Stimulated activated CD4-positive, alpha-beta T cell treated with anti-CD3 and anti-CD28 coated beads, Interleukin-1b, Interleukin-23, amount 100 ng/mL, for 1 hour (primary cell): ENCODE results near the gene GALNT10.

Experiments used
- DNase-seq, 2 donors: peaks; one replicate each; pipeline ENCODE4 v3.0.0-alpha.2; 2020; ENCODE audit warnings: low read depth in 2 of 2

Gene GALNT10

DNA sequence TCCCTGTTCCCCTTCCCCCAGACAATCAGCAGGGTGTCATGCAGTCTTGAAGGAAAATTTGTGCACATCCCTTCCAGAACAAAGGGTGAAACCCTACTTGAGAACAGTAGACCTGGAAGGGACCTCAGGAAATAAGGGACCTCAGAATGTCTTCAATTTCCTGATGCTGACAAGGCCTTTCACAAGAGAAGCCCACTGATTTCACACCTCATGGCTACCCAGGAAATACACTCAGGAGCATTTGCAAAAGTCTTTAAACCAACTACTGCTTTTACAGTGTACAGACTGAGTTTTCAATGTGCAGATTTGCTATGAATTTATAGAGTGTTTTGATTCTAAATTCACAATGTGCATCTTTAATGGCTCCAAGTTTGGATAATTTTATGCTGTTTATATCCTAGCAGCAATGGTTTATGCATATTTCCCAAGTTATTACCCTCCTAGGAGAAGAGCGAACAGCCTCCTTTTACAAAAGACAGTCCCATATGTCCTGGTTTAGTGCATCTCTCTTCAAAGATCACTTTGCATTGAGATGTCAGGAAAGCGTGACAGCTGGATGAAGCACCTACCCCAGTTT lies 74.8 kb downstream of the GALNT10 start:
- no peak for DNase-seq

- DNase-seq = no peak
Measured at GRCh38 chr5:154267516-154267915, 77.0 kb downstream of the GALNT10 start.

DNA sequence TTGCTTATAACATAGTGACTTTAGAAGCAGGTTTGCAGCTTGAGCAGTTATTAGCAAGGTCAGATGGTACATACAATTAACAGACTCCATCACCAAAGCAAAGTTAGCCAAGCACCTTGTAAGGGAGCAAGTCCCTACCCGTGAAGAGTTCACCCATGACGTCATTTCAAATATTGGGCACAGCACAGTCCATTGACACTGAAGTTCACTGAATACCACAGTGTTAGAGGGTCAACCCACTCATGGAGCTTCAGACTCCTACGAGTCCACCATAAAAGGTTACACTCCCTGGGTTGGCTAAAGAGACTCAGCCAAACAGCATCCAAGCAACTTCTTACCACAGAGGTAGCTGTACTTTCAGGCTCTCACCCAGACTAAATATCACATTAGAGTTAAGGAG lies 77.5 kb downstream of the GALNT10 start:
- DNase-seq = no peak

DNA sequence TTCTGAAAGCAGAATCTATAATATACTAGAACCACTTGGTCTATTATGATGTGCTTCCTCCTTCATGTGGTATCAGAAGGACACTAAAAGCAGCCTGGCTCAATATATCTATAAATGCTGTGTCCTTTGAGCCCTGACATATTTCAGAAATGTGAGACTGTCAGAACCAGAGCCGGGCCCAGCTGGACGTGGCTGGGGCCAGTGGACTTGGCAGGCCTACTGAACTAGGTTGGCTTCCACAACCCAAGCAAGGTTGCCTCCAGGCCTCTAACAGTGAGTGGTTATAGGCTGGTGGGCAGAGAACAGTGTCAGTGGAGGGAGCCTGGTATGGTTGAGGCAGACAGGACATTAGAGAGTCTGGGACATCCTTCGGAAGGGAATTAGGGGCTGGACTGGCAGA lies 78.9 kb downstream of the GALNT10 start:
- no peak for DNase-seq

- no peak for DNase-seq
Measured at GRCh38 chr5:154271466-154271865, 80.9 kb downstream of the GALNT10 start.

DNA sequence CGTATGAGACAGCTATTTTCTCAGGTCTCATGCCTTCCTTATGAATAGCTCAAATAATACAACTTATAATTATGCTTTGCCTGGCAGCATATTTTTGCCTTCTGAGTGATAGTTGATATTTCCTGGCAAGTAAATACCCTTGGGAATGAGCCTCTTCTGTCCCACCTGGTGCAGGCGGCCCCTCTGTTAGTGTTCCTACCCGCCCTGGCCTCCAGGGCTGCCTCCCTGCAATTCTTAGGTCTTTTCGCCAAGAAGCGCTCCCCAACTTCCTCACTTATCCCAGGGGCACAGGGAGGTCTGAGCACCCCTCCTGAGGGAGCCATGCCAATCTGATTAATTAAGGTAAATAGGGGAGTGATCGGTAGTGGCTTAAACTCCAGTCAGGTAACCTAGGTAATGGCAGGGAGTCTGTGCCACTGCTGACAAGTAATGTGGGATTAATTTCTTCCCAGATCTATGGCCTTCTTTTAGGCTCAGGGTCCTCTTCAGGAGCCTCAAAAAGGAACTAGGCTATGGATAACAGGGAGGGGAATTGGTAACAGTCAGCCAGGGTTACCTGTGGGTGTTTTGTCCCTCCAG lies 81.5 kb downstream of the GALNT10 start:
- no peak for DNase-seq

GRCh38 chr5:154273028-154273617 lies 82.6 kb downstream of the GALNT10 start:
- DNase-seq = no peak

DNA sequence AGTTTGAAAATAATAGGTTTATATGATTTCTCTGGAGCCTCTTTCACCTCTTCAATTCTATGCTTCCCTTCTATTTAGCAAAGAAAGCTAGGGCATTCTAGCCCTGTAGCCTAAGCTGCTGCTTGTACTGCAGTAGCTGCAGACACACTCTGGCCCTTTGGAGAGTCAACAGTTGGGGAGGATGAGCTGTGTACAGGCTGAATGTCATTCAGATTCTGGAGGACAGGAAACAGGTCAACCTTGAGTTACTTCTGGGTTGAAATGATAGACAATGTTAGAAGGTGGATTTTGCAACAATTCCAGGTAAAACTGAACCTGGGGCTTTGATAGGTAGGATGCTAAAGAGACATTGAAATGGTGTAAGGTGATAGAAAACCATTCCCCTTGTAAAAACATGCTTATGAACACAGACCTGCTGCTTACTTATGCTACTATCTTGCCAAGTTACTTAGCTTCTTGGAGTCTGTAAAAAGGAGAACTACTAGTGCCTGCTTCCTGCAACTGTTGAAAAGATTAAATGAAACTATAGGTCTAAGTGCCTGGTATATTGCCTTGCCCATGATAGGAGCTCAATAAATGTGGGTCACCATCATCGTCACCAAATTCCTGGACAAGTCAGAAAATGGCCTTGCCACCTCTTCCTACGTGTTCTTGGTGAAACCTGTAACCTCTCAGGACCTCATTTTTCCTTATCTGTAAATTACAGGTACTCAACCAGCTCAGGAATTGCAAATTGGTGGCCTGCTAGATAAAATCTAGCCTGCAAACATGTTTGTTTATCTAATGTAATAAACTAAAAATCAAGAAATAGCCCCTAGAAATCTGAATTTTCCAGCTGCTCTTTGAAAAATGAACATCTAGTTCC lies 83.7 kb downstream of the GALNT10 start:
- DNase-seq = no peak

DNA sequence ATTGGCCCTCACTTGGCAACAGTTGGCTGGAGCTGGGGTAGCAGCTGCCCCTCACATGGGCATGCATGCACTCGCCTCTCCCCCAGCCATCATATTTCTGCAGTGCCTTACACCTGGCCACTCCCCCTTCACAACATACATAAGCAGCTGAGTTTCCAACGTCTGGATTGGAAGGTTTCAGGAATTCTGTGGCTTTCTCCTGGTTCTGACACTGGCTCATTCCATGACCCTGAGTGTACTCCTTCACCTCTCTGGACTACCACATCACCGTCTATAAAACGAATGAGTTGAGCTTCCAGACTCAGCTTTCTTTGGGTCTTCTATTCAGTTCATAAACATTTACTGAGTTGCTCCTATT lies 84.3 kb downstream of the GALNT10 start:
- DNase-seq = no peak

GRCh38 chr5:154275566-154275965 lies 85.0 kb downstream of the GALNT10 start:
- DNase-seq = no peak

- DNase-seq = no peak
Measured at GRCh38 chr5:154276261-154276972, 85.9 kb downstream of the GALNT10 start.

GRCh38 chr5:154276973-154277331 lies 86.4 kb downstream of the GALNT10 start:
- no peak for DNase-seq

DNA sequence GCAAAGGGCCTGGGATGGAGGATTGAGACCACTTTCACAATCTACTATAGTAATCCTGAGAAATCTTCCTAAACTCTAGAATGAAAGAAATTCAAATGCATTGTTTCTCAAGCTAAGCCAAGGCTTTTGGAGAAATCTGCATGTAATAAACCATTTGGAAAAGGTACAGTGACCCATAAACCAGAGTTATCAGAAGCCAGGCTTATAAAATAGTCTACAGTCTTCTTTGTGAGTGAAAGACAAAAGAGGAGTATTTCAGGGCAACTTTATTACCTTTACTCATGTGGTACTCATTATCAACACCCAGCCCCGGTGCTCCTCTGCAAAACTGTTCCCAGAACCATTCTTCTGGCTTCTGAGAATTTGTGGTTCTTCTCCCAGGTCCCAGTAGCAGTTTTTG lies 87.0 kb downstream of the GALNT10 start:
- no peak for DNase-seq

DNA sequence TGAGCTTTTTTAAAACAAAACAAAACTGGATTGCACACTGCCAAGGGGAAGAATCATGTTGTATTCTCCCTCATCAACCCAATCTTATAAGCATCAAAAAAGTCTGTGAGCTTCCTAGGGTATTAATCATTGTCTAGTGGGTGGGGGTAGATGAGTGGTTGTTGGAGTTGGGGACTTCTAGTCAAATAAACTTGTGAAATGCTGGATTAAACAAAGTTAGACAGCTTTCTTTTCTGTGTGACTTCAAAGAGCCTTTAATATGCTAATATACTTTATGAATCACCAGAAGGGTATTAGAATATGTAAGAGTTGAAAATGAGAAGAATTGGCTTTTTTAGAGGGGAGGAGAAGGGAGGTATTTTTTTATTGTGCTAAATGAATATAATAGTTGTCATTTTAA lies 87.7 kb downstream of the GALNT10 start:
- DNase-seq = no peak

GRCh38 chr5:154278908-154279307 lies 88.4 kb downstream of the GALNT10 start:
- DNase-seq = no peak

DNA sequence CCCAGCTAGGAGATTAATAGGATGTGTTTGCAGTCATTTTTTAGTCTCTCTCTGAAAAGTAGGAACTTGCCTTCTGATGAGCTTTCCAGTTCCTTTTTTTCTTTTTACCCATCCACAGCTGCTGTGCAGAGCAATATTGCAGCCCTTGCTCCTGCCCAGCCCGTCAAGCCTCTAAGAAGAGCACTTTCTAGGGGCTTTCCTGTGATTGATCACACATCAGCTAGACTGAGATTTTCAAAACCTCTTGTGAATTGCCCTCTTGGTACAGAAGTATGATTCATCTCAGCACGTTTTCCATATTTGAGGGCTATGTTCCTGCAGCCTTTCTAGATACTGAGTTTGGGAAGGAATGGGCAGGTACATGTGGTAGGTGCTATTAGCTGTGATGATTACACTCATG lies 93.9 kb downstream of the GALNT10 start:
- DNase-seq = no peak

GRCh38 chr5:154285661-154286408 lies 95.3 kb downstream of the GALNT10 start:
- no peak for DNase-seq

DNA sequence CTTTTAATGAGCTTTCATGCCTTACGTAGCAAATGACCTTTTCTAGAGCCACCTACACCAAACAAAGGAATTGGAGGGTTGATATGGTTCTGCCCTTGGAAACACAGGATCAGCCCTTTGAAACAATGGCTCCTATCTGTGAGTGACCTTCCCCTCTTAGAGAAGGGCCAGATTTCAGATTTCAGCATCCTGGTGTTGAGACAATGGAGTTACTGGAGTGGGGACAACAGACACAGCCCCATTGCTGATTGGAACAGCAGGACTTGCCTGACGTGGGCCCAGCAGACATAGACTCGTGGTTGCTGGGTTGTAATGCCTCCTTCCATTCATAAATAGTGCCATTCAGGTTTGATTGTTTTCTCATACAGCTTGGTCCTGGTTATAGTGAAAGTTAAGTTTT lies 96.0 kb downstream of the GALNT10 start:
- DNase-seq = no peak

DNA sequence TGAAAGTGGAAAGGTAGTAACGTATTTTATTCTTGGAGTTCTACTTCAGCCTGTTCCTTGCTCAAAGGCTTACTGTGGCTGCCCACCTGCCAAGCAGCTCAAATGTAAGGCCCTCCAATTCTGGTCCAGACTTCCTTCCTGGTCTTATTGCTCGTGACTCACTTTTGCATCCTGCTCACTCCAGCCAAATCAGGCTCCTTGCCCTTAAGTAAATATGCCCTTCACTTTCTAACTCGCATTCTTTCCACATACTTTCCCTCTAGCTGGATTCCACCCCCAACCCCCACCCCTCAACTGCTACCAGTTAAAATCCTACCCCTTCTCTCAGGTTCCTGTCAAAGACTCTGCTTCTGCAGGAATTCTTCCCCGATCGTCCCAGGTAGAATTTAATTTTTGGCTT lies 96.6 kb downstream of the GALNT10 start:
- no peak for DNase-seq

DNA sequence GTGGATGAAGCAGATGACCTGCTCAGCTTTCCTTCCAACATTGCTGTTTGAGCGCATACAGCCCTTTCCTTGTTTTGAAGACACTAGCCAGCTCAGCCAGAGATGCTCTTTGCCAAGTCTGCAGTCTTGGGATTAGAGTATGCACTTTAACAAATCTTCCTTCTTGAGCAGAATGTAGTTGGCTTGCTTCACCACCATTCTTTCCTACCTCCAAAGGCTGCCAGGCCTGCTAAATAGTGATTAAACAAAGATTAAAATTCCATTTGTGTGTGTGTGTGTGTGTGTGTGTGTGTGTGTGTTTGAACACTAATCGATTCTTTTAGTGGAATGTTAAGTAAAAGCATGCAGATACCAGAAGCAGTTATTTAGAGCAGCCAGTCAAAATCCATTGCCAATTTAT lies 97.6 kb downstream of the GALNT10 start:
- no peak for DNase-seq

DNA sequence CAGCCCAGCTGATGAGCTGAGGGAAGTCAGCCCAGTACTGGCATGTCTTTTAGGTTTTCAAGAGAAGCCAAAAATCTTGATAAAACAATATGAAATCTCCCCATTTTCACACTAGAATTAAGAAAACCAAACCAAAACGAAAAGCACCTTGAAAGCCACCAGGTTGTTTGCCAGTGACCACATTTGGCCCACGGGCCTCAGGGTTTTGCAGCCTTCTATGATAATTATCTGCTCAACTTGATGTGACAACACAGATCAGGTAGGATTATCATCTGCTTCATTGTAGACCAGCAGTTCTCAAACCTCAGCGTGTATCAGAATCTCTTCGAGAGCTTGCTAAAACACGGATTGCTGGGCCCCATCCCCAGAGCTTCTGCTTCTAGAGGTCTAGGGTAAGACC lies 101.4 kb downstream of the GALNT10 start:
- DNase-seq = no peak

DNA sequence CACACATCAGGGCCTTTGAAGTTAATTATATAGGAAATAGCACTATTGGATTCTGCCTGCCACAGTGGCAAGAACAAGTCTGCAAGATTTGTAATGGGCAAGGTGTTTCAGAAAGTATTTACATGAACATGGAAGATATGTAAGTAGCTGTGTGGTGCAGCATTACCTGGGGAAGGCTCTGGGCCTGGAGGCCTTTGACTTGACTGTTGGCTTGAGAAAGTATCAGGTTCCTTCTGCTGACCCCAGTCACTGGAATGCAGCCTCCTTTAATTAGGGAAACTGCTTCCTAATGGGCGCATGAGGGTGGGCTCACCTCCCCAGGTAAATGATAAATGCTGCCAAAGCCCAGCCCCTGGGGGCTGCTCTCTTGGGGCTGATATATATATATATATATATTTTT lies 102.7 kb downstream of the GALNT10 start:
- no peak for DNase-seq
